NCI-H524 (cell line): ENCODE data around the gene MSI2.

Source experiments
- DNase-seq, 2 experiments: peaks; one replicate each; lab custom pipeline; 2025; lab: John Stamatoyannopoulos, UW

MSI2 gene

GRCh38 chr17:57369509-57369945 is 113.2 kb downstream of the MSI2 start:
- DNase-seq, result no peak

DNA sequence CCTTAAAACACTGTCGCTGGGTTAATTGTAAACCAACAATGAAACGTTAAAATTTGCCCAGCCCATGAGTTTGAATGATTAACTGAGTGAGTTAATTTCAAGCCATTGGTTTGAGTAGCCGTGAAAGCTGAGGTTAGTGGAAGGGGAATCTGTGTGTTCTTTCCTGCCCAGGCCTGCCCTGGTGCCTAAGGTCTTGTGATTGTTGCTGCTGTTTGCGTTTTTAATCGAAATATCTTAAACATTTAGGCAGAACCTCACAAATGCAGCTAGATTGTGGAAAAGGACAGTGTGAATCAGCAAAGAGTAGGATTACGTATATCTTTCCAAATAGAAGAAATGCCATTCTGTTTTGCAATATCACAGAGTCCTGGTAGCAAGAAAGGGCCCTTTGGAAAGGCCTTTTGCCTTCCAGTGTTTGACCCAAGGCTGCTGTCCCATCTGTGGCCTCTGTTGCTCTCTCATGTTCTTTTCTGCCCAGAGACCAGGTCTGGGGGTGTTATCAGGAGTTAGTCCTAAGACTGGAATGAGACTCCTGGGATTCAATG is 113.8 kb downstream of the MSI2 start:
- DNase-seq, result no peak

DNA sequence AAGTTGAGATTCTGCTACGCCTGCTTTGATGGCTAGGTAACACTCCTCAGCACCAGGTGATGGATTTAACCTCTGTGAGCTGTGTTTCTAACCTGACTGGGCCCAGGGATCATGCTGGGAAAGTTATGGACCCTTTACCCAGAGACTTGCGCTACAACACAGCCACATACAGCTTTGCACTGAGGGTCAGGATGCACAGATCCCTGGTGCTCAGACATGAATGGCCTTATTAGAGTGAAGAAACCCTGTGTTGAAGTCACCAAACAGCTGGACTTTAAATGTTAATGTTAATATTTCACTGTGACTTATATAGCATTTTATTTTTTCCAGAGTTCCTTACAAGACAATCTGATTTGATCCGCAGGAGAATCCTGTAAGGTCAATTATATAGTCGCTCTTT is 114.3 kb downstream of the MSI2 start:
- DNase-seq, result no peak

DNA sequence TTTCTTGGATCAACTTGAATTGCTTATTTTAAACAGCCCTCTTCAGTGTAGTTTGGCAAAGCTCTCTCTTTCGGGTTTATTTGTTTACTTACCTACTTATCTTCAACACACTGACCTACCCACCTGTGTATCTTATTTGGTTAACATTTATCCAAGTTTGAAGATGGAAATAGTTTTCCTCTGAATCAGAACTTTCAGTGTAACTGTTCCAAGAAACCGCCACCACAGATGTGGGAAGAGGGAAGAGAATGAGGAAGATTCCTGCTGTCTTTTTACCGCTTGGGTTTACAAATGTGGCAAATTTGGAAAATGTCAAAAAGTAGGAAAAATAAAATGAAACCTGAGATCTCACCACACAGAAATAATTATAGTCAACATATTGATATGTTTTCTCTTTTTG is 115.8 kb downstream of the MSI2 start:
- no peak for DNase-seq

DNA sequence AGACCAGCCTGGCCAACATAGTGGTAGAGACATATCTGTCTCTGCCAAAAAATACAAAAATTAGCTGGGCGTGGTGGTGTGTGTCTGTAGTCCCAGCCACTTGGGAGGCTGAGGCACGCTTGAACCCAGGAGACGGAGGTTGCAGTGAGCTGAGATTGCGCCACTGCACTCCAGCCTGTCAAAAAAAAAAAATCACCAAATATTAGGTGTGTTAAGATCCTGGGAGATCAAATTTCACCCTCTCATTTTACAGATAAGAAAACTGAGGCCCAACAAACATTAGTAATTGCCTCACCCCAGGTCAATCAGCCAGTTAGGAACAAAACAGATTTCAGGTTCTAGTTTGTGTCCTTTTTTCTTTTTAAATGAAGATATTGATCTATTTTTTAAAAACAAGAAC is 116.7 kb downstream of the MSI2 start:
- DNase-seq, result no peak

DNA sequence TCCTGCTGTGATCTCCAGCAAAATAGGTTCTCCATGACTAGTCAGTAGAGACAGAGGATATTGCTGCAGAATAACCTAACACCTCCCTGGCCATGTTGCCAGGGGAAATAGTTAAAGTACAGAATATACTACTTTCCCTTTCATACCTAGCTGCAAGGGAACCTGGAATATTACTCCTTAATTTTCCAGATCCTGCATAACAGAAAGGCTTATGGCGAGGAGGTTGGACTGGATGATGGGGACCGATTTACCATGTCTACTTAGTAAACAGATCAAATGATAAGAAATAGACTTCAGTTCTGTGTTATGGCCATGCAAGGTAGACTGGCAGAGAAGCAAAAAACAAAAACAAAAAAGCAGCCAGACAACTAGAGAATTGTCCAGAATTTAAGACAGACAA is 117.4 kb downstream of the MSI2 start:
- DNase-seq, result no peak

GRCh38 chr17:57375040-57375769 is 118.9 kb downstream of the MSI2 start:
- DNase-seq, result no peak

- DNase-seq, result no peak
Observed at GRCh38 chr17:57375770-57376225, 119.5 kb downstream of the MSI2 start.

GRCh38 chr17:57377094-57377493 is 120.8 kb downstream of the MSI2 start:
- DNase-seq, result no peak

- DNase-seq, result no peak
Observed at GRCh38 chr17:57379237-57379894, 123.0 kb downstream of the MSI2 start.

- no peak for DNase-seq
Observed at GRCh38 chr17:57379895-57380434, 123.6 kb downstream of the MSI2 start.

DNA sequence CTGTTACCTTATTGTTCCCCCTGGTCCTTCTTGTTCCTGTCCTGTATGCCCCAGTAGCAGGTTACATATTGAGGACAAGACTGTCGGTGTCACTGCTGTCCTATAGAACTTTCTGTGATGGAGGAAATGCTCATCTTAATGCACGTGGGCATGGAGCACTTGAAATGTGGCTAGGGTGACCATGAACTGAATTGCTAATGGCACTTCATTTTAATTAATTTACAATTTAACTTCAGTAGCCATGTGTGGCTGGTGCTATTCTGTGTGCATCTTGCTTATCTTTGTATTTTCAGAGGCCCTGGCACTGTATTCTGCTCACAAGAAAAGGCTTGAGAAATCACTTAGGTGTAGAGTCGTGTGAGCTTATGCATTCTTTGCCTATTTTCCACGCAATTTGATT is 125.2 kb downstream of the MSI2 start:
- DNase-seq, result no peak

DNA sequence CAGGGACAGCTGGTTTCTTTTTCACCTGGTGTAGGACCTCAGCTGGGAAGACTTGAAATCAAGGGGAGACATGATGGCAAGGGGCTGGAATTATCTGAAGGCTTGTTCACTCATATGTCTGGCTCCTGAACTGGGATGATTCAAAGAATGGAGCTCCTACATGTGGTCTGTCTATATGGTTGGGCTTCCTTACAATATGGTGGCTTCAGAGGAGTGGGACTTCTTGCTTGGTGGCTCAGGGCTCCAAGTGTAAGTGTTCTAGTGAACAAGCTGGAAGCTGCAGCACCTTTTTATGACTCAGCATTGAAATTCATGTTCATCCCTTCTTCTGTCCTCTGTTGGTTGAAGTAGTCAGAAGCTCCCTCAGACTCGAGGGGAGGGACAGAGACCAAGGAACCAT is 127.9 kb downstream of the MSI2 start:
- DNase-seq, result no peak

GRCh38 chr17:57385975-57386374 is 129.7 kb downstream of the MSI2 start:
- DNase-seq, result no peak

DNA sequence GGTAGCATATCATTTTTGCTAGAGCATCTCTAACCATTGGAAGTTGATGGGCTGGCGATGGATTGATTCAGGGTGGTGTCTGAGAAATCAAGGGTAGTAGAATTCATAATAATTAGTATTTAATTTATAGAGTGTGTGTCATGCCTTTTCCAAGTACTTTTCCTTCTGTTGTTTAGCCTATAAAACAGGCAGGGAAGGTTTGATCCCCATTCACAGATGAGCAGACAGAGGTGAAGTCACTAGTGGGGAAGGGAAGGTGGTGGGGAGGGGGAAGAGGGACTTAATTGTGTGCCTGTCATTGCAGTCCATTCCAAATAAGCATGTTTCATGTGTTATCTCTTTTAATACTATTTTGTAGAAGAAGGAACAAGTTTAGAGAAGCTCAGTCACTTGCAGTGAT is 131.3 kb downstream of the MSI2 start:
- DNase-seq, result no peak

GRCh38 chr17:57388131-57388725 is 131.9 kb downstream of the MSI2 start:
- peak; percentile 77 to 92 for DNase-seq

DNA sequence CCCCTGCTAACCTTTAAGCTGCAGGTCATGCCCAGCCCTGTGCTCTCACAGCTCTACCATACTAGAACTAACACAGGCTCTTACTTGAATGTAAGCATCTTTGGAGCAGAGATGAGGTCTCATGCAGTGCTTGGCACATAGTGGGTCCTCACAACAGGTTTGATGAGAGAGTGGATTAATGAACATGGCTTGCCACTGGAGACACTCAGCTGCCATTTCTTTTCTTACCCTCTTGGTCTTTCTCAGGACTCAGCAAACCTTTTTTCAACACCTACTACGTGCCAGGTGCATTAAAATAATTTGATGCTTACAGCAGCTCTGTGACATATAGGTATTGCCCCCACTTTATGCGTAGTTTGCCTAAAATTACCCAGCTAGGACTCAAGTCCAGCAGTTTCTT is 133.2 kb downstream of the MSI2 start:
- no peak for DNase-seq

DNA sequence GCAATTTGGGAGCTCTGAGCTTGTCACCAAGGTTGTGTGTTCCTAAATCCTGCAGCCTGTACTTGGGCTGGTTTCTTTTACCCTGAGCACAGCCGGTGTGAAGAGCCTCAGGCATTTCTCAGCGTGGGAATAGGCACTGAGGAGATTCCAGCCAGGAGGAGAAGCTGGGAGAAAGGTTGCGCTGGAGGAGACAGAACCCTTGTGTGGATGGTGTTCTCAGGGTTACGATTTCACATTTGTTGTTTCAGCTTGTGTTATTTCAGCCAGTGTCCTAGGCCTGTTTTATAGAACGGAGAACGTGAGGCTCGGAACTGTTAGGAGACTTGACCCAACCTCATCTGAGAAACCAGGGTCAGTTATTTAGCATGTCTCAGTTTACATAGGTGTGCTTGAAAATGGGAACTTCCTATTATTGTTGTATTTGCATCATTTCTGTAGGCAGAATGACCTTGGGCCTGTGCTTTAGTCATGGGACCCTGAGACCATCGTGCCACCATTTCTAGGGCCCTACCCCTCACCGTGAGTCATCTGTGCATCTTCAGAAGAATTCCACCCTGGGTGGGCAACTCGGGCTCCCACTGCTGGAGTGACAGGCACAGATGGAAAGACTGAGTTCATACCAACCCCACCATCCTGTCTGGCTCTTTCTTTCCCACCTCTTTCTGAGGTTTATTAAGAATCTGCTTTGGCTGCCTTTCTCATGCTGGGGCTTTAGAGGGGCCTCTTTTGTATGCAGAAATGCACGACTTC is 134.9 kb downstream of the MSI2 start:
- no peak for DNase-seq

DNA sequence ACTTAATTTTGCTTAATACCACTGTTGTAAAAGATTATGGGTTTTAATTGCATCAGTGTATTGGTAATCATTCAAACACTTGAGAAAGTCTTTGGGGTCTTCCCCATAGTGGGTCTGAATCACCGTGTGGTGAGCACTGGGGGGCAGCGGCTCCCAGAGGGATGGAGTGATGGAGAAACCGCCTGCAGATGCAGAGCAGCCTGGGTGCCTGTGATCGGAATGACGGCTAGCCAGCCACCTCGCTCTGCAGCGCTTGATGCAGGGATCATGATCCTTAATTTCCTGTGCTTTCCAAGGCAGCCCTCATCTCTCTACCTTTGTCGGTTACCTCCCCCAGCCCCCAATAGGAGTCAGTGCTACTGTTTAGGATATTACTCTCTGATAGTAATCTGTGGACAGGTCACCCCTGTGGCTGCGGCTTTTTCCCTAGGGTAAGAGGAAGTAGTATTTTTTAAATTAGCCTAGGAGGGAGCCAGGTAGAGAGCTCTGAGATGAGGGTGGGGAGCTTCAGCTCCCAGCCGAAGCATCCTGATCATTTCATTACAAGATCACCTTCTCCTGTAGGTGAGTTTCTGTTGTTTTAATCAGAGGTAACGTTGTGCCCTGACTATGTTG is 135.6 kb downstream of the MSI2 start:
- no peak for DNase-seq

DNA sequence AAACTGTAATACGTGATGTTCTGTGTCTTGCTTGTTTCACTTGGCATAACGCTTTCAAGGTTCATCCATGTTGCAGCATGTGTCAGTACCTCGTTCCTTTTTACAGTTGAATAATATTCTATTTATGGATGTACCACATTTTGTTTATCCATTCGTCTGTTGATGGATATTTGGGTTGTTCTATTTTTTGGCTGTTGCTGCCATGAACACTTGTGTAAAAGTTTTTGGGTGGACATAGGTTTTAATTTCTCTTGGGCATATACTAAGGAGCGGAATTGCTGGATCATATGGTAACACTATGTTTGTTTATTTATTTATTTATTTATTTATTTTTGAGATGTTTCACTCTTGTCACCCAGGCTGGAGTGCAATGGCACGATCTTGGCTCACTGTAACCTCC is 137.0 kb downstream of the MSI2 start:
- no peak for DNase-seq

DNA sequence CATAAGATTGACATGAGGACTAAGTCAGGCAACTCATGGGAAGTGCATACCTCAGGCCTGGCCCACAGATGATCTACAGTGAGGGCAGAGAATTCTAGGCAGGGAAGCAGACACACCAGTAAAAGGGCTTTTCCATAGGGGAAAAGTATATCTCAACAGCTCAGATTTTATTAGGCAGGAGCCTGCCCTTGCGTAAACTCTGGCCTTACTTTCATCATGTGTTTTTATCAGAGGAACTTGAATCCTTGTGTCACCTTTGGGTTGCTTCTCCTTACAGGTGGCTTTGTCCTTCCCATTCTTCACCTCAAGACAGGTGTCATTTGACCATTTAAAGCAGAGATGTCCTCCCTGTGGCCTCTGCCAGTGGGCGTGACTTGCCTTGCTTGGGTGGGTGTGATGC is 138.1 kb downstream of the MSI2 start:
- DNase-seq, result no peak
